HG03378 (cell line): ENCODE measurements around the gene PLK3.
A peak's percentile ranks its signal among the peaks of the same experiment; 100 is the strongest.
"Not testable (repeated sequence)": the region's sequence is repeated elsewhere in the genome, so short reads cannot be mapped to it uniquely, and the experiment has no call there.

Source experiments
- ATAC-seq: cut with Tn5 transposase; IDR thresholded peaks from one replicate; pipeline ENCODE4 v1.9.1; 2021; ENCODE audit warnings: mild to moderate bottlenecking, moderate library complexity; ENCODE audit not compliant: unreplicated experiment

Gene PLK3

DNA sequence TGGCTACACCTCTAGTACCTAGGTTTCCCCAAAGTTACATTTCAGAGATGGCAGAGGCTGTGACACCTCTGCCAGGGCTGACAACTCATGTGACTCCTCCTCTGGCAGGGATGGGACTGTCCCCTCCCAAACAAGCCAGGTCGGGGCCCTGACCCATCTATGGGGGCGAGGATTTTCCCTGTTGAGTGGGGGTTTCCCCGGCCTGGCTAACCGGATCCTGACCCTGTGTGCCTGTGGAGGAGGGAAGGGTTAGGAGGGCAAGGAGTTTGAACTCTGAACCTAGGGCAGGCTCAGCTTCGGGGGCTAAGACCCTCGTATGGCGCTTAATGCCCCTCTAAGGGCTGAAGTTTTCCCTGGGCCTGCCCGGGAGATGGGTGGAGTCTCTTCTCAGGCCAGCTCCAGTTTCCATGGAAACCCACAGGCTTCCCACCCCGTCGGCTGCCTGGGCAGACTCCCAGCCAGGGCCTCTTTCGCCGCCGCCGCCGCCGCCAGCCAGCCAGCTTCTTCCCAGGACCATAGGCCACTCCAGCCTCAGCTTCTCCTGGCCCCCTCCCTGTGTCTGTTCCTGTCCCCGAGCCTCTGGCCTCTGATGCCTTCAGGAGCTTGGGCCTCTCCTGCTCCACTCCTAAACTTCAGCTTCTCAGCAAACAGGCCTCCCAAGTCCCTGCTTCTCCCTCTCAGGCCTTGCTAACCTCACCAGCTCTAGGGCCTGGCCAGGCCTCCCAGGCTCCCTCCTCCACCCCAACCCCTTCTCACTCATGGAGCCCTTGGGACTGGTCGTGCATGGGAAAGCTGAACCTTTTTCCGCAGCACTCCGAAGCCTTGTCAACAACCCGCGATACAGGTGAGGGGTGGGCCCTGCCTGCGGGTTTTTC is 8.1 kb downstream of the PLK3 start, which contains the start of gene BTBD19:
Gene BTBD19 (plus strand): TSS at position 461 of the 875 bp plus-strand sequence. CDS start 298 bp downstream, at position 759.
- peak; percentile 28 for ATAC-seq

DNA sequence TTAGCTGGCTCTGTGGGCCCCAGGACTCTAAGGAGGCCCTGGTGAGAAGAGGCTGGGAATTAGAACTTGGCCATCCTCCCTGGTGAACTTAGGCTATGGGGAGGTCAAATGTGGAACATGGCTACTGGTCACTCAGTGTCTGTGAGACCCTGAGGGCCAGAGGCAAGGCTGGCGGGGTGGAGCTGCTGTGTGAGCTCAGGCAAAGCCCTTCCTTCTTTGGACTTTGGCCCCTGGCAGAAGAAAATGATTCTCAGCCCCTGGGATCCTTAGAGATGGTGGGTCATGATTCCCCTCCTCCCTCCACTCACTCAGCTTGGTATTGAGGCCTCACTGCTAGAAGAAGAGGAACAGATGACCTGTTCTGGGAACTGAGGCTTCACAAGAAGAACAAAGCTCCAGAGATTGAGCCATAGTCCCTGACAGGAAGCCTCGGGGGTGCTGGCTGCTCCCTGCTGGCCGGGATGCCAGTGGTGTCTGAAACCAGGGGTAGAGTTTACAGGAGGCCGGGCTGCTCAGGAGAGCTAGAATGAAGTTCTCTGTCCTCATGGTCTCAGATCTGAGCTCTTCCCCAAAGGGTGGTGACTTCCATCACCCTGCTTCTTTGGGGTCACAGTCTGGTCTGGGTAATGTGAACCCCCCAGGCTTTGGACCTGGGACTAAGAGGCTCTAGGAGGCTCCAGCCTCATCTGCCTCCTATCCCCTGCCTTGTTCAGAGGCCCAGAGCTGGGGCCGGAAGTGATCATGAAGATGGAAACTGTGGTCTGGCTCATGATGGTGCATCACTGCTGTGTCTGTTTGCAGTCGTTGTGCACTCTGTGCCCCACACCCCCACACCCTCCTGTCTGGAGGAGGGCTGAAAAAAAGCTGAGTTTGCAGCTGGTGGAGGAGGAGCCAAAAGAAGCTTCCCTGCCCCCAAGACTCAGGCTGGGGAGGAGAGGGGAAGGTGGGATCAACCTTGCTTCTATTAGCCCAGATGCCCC is 9.1 kb downstream of the PLK3 start:
- ATAC-seq = peak; percentile 38

DNA sequence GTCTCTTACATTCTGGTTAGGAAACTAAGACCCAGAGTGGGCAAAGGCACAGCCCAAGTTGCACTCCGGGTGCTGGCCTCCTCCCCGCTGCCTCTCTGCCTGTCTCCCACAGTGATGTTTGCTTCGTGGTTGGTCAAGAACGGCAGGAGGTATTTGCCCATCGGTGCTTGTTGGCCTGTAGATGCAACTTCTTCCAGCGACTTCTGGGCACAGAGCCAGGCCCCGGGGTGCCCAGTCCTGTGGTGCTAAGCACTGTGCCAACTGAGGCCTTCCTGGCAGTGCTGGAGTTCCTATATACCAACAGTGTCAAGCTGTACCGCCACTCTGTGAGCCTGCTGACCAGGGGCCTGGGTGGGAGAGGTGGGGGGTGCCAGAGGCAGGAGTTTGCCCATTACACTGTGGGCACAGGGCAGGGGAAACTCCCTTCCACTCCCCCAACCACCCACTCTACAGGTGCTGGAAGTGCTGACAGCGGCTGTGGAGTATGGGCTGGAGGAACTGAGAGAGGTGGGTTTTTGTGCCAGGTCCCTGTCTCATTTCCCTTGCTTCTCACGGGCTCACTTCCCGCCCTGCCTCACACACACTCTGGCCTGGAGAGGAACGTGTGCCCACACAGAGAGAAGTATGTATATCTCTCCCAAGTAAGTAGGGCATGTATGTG is 10.1 kb downstream of the PLK3 start:
- ATAC-seq = no peak

DNA sequence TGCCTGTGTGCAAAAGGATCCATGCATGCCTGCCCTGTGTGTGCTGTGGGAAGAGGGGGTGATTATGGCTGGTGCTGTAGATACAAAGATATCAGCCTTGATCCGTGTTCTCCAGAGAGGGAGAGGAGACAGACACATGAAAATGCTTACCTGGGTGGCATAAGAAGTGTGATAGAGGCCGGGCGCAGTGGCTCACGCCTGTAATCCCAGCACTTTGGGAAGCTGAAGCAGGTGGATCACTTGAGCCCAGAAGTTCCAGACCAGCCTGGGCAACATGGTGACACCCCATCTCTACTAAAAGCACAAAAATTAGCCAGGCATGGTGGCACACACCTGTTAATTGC is 10.6 kb downstream of the PLK3 start:
- not testable (repeated sequence) for ATAC-seq

- ATAC-seq = no peak
These were observed 11.1 kb downstream of the PLK3 start for GRCh38 chr1:44811234-44811633.

- no peak for ATAC-seq
These were observed 12.8 kb downstream of the PLK3 start for GRCh38 chr1:44812822-44813543.

DNA sequence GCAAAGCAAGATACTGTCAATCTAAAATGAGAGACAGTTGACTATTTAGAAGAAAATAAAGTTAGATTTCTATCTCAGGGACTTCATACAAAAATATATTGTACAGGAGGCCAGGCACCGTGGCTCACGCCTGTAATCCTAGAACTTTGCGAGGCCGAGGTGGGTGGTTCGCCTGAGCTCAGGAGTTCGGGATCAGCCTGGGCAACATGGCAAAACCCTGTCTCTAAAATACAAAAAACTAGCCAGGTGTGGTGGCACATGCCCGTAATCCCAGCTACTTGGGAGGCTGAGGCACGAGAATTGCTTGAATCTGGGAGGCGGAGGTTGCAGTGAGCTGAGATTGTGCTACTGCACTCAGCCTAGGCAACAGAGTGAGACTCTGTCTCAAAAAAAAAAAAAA is 15.7 kb downstream of the PLK3 start:
- ATAC-seq = not testable (repeated sequence)

GRCh38 chr1:44817307-44817706 is 17.1 kb downstream of the PLK3 start:
- no peak for ATAC-seq

- ATAC-seq = no peak
These were observed 17.8 kb downstream of the PLK3 start for GRCh38 chr1:44817771-44818495.

DNA sequence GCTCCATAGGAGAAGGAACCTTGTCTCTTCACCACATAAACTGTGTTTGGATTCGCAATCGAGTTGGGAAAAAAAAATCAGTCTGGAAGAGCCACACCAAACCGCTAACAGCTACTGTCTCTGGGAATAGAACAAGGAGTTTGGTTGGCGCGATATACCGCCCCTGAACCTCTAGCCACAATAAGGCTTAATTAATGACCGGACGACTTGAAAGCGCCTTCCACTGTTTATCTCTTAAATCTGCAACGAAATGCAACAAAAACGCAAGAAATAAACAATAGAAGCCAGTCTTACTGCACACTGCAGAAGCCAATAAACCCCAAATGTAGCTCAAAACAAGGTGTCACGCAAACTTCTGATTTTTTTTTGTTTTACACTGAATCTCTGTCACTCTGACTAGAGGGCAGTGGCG is 19.0 kb downstream of the PLK3 start:
- ATAC-seq = no peak

GRCh38 chr1:44819608-44820327 is 19.6 kb downstream of the PLK3 start:
- ATAC-seq = peak; percentile 69

DNA sequence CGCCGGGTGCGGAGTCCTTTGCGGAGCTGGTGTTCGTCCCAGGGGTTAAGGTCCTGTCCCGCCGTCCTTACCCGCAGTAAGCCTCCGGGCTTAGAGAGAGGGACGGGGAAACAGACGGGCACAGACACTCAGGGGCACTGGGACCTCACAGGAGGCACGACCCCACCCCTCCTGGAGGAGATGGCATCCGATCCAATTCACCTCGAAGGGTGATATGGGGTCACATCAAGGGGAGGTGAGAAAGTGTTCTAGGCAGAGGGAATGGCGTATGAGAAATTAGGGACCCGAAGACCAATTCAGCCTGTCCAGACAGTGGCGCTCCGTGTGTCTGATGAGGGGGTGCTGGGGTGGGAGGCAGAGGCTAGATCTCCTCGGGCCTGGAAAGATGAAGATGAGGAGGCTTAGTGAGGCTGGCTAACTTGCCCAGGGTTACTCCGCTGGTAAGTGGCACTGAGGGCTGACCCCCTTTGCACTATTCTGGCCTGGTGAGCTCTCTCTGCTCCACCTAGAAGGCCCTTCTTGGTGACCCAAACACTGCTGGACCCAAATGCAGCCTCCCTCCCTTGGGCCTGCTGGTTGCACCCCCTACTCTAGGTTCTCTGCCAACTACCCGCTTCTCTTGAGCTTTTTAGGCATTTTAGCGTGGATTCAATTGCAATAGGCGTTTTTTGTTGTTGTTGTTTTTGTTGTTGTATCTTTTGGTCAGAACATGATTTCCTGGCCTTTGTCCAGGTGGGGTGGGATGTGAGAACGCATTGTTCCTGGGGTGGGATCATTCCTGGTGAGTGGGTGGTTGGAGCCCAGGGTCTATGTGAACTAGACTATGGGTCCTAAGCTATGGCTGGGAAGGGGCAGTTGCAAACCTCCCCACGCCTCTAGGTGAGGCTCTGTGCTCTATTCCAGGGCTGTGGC is 20.4 kb downstream of the PLK3 start:
- ATAC-seq = peak; percentile 7

DNA sequence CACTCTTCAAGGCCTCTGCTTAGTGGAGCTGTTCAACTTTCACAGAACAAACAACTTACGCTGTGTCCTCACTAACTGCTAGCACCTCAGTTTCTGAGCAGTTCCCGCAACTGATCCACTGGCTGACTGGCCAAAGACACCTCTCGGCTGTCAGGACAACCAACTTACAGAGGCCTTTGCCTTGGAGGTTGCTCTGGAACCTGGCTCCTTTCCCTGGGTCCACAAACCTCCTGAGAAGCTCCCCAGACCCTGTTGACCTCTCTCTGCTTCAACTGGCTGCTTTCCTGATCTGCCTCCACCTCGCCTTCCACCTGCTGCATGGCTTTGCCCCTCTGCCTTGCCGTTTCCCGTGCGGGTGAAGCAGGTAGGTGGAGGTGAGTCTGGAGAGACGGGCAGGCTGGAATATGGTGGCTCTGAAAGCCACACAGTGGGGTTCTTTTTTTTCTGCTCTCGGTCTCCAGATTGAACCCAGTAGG is 21.1 kb downstream of the PLK3 start:
- no peak for ATAC-seq

GRCh38 chr1:44822131-44822701 is 22.0 kb downstream of the PLK3 start:
- ATAC-seq = no peak

DNA sequence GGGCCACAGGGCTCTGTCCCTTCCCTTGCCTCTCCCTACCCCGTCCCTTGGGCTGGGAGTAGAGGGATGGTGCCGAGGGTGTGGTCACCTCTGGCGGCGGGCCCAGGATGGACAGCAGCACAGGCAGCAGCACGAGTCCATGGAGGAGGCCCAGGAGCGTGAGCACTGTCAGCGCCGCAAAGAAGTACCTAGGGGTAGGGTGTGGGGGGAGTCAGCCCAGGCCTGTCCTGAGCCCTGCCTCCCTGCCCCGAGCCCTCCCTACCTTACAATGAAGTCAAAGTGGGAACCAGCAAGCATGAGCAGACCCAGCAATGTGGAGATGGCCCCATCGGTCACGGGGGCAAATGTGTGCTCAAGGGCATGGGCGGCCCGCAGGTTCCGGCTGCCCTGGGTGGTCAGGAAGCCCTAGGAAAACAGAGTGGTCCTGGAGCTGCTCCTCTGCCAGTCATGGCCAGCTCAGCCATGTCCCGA is 22.8 kb downstream of the PLK3 start:
- no peak for ATAC-seq

DNA sequence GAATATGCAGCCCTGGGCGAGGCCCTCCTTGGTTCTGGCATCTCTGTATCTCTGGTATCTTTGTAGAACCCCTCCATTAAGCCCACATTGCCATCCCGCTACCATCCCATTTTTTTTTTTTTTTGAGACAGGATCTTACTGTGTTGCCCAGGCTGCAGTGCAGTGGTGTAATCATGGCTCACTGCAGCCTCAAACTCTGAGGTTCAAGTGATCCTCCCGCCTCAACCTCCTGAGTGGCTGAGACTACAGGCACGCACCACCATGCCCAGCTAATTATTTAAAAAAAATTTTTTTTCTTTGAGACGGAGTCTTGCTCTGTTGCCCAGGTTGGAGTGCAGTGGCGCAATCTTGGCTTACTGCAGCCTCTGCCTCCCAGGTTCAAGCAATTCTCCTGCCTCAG is 24.2 kb downstream of the PLK3 start:
- ATAC-seq = not testable (repeated sequence)
